Astrocyte (in vitro differentiated cells and primary cell): Measurements from ENCODE around the gene TMEM154.

Experiments used
- EZH2 ChIP-seq: IDR thresholded peaks from 2 replicates; pipeline ENCODE4 v1.6.1; 2012; ENCODE audit warnings: mild to moderate bottlenecking, low read length, inconsistent platforms; ENCODE audit not compliant: insufficient read depth
- TF ChIP-seq, protein P1 (sequence below): IDR thresholded peaks from 2 replicates; pipeline ENCODE4 v1.5.1; 2011; ENCODE audit warnings: low read depth, mild to moderate bottlenecking, inconsistent platforms, low read length, moderate library complexity; ENCODE audit not compliant: insufficient read depth

DNA sequence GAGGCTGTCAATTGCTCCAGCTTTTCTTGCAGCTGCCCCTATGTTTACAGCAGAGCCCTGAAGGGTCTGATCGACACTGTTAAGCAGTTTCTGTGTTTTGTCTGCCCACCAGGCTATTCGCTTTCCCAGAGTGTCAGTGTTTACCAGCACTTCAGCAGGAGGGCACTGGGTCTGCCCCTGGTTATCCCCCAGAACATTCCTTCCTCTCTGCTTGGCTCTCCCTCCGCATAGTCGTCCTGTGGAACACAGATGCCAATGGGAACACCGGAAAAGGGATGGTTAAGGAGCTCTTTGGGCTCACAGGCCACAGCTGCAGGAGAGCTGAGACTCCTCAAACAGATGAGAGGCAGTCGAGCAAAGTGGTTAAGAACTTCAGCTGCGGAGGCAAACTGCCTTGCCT lies 72.6 kb downstream of the TMEM154 start:
- TF ChIP-seq, protein P1, sequence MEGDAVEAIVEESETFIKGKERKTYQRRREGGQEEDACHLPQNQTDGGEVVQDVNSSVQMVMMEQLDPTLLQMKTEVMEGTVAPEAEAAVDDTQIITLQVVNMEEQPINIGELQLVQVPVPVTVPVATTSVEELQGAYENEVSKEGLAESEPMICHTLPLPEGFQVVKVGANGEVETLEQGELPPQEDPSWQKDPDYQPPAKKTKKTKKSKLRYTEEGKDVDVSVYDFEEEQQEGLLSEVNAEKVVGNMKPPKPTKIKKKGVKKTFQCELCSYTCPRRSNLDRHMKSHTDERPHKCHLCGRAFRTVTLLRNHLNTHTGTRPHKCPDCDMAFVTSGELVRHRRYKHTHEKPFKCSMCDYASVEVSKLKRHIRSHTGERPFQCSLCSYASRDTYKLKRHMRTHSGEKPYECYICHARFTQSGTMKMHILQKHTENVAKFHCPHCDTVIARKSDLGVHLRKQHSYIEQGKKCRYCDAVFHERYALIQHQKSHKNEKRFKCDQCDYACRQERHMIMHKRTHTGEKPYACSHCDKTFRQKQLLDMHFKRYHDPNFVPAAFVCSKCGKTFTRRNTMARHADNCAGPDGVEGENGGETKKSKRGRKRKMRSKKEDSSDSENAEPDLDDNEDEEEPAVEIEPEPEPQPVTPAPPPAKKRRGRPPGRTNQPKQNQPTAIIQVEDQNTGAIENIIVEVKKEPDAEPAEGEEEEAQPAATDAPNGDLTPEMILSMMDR: no peak
- no peak for TF ChIP-seq EZH2
